Bone marrow (tissue), 2 donors: ENCODE results near the gene STXBP4.
A peak's percentile ranks its signal among the peaks of the same experiment; 100 is the strongest.

Experiments
- DNase-seq, 2 donors: peaks; one replicate each; lab custom pipeline; 2025; lab: John Stamatoyannopoulos, UW

STXBP4 gene

DNA sequence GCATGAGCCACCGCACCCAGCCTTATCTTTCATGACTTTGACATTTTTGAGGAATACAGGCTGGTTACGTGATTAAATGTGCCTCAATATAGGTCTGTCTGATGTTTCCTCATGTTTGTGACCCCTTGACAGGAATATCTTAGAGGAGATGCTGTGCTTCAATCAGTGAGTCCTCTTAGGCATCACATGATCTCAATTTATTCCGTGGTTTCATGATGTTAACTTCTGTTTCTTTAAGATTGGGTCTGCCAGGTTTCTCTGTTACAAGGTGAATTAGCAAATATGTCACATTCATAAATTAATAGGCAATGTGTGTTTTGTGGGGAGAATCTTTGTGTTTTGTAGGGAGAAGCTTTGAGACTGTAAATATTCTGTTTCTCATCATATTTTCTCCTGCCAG, 3.3 kb downstream of the STXBP4 start:
- DNase-seq: no peak

- DNase-seq: no peak
These were observed 4.0 kb downstream of the STXBP4 start for GRCh38 chr17:54972406-54973138.

- no peak for DNase-seq
These were observed 6.2 kb downstream of the STXBP4 start for GRCh38 chr17:54974759-54975158.

DNA sequence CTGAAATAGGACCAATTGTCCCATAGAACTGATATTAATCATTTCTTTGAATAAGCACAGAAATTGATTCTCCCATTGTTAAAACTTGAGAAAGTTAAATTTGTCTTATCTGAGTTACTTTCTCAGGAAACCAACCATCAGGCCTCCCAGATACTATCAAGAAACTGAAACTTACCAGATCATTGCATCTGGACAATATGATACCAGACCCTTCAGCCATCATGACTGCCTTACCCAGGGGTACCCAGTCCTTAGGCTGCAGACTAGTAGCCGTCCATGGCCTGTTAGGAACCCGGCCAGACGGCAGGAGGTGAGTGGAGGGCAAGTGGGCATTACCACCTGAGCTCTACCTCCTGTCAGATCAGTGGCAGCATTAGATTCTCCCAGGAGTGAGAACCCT, 7.8 kb downstream of the STXBP4 start:
- no peak for DNase-seq

DNA sequence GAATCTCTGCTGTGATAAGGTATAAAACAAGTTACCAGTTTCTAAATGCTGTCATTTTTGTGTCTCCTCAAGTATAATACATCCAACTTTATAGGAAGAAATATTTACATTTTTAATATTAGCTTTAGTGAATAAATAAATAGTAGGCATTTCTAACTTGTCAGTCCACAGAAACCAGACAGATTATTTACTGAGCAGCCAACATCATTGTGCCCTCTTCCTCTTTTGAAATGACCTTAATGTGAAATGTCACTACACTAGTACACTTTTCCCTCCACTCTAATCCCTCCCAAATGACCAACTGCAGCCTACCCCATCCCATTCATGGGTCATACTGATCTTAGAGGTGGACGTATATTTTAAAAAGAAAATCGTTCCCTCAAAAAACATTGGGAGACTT, 9.2 kb downstream of the STXBP4 start:
- DNase-seq: no peak

- DNase-seq: no peak
These were observed 11.1 kb downstream of the STXBP4 start for GRCh38 chr17:54979657-54980056.

DNA sequence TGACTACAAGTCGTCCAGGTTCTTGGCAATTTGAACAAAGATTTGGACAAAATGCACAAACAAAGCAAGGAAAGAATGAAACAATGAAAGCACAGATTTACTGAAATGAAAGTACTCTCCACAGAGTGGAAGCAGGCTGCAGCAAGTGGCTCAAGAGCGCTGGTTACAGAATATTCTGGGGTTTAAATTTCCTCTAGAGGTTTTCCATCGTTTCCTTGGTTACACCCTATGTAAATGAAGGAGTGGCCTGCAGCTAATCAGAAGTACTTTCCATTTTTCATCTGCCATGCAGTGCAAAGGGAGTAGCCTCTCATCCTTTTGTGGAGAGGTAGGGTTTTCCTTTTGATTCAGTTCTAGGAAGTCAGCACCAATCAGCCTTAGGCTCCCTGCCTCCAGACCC, 11.8 kb downstream of the STXBP4 start:
- DNase-seq: no peak

DNA sequence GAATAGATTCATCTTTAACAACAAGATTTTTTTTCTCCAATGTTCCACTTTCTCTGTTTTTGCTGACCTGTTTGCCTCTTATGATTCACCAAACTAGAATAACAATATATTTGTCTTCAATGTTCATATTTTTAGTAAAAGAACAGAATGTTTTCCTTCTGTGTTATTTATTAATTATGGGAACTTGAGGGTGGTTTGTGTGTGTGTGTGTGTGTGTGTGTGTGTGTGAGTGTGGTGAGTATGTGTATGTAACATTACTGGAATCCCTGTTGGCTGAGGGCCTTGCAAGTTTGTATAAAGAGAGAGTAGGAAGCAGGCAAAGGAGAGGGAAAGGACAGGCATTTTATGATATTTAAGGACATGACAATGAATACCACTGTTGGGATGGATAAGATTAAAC, 13.8 kb downstream of the STXBP4 start:
- DNase-seq: no peak

- DNase-seq: no peak
These were observed 14.7 kb downstream of the STXBP4 start for GRCh38 chr17:54983260-54983659.

GRCh38 chr17:54985476-54985875, 16.9 kb downstream of the STXBP4 start:
- no peak for DNase-seq

GRCh38 chr17:54990118-54990517, 21.6 kb downstream of the STXBP4 start:
- DNase-seq: no peak

DNA sequence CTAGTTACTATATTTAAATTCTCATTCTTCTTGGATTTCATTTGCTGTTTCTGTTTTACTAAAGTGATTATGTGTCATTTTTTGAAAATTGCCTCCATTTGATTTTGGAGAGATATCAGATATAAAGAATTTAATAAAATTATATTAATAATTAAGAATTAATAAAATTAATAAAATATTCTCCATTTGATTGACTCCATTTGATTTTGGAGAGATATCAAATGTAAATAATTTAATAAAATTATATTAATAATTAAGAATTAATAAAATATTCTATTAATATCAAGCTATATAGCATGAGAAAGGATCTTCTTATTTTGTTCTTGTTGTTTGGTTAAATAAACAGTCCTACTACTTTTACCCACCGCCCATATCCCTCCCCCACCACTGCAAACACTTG, 23.0 kb downstream of the STXBP4 start:
- DNase-seq: no peak

DNA sequence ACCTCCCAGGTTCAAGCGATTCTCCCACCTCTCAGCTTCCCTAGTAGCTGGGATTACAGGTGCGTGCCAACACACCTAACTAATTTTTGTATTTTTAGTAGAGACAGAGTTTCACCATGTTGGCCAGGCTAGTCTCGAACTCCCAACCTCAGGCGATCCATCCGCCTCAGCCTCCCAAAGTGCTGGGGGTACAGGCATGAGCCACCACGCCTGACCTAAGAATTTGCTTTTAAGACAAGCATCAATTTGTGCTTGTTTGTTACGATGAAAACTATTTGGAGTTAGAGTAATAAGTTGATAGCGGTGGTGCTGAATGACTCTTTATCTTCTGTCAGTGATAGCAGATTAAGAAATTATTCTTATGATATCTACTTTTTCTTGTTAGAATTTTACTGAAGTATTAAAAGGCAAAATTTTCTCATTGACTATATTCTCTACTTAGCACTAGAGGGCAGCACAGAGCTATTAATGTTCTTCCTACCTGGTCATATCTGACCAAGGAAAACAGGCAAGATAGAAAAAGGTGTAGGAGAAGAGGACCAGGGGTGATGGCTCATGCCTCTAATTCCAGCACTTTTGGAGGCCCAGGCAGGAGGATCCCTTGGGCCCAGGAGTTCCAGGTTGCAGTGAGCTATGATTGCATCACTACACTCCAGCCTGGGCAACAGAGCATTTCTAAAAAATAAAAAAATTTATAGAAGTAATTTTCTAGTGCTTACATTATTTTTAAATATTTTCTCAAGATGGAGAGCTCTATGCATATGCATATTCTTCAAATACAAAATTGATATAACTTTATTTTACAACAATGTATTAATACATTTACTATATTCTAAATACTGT, 24.5 kb downstream of the STXBP4 start:
- peak in 1 of 2 donors; percentile 48 for DNase-seq

- no peak for DNase-seq
These were observed 27.9 kb downstream of the STXBP4 start for GRCh38 chr17:54996441-54996840.

GRCh38 chr17:55002458-55002857, 33.9 kb downstream of the STXBP4 start:
- DNase-seq: no peak

- DNase-seq: no peak
These were observed 35.9 kb downstream of the STXBP4 start for GRCh38 chr17:55004484-55004883.

DNA sequence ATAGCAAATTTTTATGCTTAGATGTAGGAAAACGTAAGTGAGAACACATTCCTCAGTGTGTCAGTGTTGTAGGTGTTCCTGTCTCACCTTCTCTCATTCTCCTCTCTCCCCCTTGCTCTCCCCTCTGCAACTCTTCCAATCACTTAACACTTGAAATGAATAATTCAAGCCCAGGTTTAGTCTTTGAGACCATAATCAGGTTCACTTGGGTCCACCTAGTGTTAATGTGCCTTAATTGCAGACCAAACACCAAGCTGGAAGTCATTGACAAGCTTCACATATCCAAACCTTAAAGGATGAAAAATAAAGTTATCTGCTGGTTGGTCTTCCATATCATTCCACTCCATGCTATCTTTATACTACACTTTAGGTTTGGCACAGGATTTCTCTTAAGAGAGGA, 37.0 kb downstream of the STXBP4 start:
- DNase-seq: no peak

DNA sequence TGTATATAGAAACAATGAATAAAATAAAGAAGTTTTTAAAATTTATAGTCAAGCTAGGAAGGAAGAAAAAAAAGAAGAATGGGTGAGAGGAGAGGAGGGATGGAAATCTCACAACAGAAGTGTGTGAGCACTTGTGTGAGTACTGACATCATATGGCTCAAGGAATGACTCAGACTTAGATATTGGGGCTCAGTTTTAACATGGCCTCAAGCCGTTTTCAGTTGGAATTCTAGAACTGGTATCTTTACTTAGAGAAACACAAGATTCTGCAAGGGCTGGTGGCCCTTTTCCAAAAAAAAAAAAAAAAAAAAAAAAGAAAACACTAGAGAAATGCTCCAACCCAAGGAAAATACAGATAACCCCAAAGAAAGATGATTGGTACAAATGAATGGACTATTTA, 55.1 kb downstream of the STXBP4 start:
- DNase-seq: no peak

- DNase-seq: no peak
These were observed 69.3 kb downstream of the STXBP4 start for GRCh38 chr17:55037828-55038227.

DNA sequence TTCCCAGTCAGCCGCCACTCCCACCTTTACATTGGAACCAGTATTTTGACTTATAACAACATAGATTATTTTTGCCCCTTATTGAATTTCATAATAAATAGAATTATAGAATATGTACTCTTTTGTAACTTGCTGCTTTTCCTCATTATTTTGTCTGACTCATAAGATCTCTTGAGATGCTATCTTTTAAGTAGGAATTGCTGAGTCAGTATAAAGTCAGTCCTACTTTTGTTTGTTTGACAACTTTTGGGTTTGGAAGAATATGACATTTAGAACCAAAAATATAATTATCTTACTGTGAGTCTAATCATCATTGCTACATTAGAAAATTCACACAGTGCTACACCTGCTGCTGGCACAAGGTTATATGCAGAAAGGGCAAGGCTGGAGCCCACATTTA, 69.7 kb downstream of the STXBP4 start:
- DNase-seq: no peak

DNA sequence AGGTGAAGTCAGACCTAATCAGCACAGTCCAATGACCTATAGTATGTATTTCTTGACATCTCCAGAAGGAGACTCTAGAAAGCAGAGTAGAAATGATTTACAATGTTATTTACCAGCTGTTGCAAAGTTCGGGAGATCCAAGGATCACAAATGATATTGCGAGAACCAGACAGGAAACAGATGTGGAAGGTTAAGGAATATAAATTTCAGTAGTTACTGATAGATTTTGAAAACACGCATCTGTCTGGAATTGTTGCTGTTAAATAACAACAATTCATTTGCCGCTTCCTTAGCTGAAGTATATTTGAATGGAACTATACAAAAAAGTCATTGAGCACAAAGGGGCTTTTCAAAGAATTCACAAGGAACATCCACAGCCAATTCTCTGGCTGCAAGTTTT, 72.0 kb downstream of the STXBP4 start:
- DNase-seq: no peak

GRCh38 chr17:55053855-55054254, 85.3 kb downstream of the STXBP4 start:
- DNase-seq: no peak

DNA sequence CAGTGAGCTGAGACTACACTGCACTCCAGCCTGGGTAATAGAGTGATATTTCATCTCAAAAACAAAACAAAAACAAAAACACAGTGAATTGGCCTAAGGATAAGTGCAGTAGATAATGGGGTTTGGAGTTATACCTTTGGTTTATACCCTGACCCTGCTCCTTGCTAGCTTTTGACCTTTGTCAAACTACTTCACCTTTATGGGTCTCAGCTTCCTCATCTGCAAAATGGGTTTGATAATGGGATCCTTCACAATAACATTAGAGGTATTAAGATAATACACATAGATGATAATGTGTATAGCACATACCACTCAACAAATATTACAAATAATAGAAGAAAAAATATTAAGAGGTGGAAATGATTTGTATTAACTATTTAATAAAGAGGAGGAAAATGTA, 85.9 kb downstream of the STXBP4 start:
- no peak for DNase-seq

DNA sequence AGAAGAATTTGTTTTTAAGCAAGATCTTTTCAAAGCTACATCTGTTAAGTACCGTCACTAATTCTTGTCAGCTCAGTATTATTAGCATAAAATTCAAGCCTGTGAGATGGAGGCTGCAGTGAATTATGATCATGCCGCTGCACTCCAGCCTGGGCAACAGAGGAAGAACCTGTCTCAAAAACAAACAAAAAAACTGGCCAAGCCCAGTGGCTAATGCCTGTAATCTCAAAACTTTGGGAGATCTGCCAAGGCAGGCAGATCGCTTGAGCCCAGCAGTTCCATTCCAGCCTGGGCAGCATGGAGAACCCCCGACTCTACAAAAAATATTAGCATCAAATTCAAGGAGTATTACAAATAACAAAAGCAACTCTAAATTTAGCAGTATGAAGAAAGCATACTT, 88.0 kb downstream of the STXBP4 start:
- no peak for DNase-seq
